Femur (tissue), 1 donor: ENCODE measurements around the gene SLC39A10.

Experiments
- DNase-seq: peaks from one replicate; pipeline ENCODE4 v3.0.0-alpha.2; 2017

The SLC39A10 gene

DNA sequence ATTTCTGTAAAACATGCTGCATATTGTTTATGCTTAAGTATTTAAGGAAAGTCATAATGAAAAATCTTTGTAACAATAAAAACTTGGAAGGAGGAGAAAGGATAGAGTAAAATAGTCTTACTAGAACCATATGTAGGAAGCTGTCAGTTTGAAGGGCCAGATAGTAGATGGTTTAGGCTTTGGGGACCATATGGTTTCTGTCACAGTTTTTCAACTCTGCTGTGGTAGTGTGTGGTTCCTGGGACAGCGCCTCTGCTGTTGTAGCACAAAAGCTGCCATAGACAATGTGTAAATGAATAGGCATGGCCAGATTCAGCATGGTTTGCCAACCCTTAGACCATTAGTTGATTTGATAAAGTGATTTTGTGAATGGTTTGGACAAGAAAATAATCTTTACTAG is 75.5 kb downstream of the SLC39A10 start:
- no peak for DNase-seq

DNA sequence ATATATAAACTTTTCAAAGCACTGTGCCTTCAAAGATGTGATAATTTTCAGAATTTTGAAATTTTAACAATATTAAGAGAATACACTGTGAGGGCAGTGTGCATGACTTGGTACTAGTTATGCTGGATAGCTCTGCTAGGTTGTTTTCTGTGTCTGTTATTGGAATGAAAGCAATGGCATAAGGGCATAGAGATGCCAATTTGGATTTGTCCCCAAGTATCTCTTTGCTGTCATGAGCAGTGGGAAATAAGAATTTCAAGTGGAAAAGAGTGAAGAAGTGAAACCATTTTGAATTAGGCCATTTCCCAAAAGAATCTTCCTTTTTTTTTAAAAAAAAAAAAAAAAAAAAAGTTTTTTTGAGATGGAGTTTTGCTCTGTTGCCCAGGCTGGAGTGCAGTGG is 76.8 kb downstream of the SLC39A10 start:
- DNase-seq: no peak

DNA sequence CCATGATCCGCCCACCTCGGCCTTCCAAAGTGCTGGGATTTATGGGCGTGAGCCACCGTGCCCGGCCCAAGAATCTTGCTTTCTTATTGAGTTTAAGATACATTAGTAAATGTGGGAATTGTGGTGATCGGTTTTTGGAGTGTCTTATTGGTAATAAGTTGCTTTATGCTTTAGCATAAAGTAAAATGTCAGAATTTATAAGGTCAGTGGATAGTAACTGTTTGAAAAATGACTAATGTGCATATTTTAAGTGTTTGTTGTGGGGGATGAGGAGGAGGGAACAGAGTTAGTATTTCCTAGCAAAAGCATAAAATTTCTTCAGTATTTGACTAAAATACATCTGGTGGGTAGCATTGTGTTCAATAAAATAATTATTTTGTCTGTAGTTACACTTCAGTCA is 77.4 kb downstream of the SLC39A10 start:
- DNase-seq: no peak

DNA sequence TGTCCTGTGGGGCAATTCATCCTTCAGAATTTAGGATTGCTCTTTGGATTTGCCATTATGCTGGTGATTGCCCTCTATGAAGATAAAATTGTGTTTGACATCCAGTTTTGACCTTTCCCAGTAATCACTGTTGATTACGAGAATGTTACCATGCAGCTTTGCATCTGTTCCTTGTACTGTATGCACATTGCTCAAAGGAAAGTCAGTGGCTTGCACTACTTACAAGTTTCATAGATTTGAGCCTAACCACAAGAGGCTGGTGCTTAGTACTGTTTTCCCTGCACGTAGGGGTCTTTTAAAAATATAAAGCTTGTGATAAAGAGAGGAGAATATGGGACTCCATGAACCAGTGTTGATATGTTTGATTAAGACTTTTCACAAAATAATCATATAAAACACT is 77.9 kb downstream of the SLC39A10 start:
- DNase-seq: no peak

DNA sequence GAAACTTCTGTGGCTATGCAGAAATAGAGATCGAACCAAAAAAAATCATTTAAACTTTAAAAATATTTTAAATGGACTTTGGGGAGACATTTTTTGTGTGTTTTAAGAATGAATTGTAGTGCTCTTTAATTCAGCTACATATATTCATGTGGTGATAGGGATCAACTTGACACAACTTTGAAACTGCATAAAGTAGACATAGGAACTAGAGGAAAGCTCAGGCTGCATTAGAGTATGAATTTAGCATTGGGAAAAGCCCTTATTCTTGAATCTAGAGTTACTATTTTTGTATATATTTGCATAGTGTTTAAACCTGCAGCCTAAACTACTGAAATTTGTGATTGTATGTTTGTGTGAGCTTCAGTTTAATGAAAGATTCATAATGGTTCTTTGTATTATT is 78.3 kb downstream of the SLC39A10 start:
- DNase-seq: no peak

DNA sequence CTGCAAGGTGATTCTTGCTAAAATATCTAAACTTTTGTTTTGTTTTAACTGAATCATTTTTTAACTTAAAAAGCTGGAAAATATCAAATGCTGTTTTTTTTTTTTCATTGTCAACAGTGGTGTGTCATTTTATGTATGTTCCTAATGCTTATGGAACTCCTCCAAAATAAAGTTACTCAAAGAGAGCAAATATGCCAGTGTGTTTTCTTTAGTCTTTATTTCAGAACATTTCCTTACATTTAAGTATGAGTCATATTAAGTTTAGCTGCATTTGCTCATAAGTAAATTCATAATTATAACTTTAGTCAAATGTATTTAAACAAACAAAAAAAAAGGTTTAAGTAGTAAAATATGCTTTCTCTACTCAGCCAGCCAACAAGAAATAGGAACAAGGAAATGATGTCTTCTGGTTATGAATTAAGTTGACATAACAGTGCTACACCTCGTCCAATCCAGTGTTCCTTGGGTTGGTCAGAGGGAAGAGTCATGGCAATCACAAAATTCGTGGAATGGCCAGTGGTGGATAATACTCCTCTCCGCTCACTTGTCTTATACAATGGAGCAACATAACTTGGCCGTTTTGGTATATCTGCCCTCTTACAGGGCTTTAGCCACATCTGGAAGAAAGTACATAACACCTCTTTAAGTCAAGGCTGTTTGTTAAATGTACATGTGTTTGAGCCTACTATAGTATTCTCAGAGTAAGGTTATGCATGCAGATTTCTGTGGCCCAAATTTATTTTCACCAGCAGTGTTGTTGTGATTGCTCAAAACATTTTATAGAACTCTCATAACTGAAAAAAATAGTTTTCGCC is 80.7 kb downstream of the SLC39A10 start:
- DNase-seq: no peak

DNA sequence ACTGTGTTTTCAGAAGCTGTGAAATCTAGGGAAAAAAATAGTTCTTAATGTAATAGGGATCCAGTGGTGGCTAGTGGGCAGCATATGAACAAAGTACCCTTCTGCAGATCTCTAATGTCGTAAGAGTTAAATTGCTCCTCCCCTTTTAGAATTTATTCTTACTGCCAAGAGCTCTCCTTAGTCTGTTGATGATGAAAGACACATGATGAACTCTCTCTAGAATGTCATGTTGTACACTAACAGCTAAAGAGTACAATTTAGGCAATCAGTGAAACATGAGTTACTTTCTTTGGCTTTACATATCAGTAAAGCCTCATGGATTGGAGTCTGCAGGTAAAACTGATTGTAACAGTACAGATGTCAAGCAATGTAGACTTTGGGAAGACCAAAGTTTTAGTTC is 84.2 kb downstream of the SLC39A10 start:
- no peak for DNase-seq

DNA sequence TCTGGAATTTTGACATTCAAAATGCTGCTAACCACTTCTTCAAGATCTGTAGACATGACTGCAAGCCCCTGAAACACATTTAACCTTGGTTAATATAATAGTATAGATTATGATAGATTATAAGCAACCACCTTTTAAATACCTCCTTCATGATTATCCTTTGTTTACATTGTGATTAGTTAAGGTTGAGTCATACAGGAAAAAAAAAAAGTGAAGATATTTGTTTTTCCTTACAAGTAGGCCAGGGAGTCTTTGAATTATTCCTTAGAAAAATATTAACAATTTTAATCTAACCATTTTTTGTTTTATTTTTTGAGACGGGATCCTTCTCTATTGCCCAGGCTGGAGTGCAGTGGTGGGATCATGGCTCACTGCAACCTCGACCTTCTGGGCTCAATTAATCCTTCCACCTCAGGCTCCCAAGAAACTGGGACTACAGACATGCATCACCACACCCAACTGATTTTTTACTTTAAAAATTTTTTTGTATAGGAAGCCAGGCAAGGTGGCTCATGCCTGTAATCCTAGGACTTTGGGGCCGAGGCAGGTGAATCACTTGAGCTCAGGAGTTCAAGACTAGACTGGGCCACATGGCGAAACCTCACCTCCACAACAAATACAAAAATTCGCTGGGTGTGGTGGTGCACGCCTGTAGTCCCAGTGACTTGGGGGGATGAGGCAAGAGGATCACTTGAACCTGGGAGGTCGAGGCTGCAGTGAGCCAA is 99.4 kb downstream of the SLC39A10 start:
- DNase-seq: no peak

DNA sequence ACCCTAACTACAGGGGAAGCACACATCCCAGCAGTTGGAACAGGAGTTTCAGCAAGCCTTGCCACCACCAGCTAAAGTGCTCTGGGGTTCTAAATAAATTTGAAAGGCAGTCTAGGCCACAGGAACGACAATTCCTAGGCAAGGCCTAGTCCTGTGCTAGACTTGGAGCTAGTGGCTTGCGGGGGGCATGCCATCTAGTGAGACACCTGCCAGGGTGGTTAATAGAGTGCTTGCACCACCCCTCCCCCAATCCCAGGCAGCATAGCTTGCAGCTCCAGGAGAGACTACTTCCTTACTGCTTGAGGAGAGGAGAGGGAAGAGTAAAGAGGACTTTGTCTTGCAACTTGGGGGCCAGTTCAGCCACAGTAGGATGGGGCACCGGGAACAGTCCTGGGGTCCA is 101.8 kb downstream of the SLC39A10 start:
- DNase-seq: no peak

DNA sequence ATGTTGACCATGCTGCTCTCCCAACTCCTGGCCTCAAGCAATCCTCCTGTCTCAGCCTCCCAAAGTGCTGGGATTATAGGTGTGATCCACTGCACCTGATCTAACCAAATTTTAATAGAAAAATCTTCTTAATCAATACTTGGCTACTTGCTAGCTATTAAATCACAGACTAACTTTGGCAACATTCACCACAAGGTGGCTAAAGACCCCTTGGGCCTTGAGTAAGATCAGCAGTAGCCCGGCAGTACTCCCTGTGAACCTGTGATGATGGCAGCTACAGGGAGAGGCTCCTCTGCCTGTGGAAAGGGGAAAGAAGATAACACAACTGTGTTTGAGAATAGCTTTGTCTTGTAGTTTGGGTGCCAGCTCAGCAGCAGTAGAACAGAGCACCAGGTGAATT is 102.9 kb downstream of the SLC39A10 start:
- DNase-seq: no peak

DNA sequence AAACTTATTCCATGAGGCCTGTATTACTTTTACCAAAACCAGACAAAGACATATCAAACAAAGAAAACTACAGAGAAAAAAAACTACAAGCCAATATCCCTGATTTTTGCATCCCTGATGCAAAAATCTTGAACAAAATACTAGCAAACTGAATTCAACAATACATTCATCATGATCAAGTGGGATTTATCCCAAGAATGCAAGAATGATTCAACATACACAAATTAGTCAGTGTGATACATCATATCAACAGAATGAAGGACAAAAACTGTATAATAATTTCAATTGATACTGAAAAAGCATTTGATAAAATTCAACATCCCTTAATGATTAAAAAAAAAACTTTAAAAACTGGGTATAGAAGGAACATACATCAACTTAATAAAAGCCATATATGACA is 106.8 kb downstream of the SLC39A10 start:
- DNase-seq: no peak

DNA sequence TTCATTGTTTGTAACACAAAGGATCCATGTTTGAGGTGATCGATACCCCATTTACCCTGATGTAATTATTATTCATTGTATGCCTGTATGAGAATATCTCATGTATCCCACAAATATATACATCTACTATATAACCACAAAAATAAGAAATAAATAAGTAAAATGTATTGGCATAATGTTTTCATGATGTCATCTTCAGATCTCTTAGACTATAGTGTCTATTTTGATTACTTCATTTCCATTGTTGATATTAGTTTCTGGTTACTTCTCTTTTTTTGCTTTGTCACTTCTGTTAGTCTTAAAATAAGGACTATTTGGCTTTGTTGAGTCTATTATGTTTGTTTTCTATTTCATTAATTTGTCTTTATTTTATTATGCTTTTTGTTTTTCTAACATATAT is 109.7 kb downstream of the SLC39A10 start:
- no peak for DNase-seq

DNA sequence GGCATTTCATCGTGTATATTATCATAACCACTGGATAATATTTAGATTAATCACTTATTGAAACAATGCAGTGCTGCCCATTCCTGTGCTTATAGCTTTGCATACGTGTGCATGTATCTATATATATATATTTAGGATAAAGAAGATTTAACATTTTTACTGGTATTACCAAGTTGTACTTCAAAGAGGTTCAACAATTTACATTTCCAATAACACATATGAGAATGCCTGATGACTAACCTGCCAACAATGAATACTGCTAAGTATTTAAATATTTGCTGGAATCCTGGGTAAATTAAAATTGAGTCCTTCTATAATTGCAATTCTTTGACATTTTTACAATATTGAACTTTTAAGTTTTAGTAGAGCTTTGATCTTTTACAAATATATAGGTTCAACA is 111.4 kb downstream of the SLC39A10 start:
- DNase-seq: no peak

DNA sequence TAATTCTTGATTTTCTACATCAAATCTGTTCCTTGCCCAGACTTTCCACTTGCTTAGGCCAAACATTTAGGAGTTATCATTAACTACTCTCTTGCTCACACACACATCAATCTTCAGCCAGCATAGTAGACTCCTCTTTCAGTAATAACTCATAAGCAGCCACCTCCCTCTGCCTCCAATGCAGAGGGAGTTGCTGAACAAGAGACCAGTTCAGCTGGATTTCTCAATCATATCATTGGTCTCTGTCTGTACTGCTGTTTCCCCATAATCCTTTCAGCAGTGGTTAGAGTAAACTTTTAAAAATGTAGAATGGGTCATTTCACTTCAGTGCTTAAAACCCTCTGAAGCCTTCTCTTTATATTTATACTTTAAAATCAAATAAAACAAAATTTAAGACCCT is 112.9 kb downstream of the SLC39A10 start:
- DNase-seq: no peak

DNA sequence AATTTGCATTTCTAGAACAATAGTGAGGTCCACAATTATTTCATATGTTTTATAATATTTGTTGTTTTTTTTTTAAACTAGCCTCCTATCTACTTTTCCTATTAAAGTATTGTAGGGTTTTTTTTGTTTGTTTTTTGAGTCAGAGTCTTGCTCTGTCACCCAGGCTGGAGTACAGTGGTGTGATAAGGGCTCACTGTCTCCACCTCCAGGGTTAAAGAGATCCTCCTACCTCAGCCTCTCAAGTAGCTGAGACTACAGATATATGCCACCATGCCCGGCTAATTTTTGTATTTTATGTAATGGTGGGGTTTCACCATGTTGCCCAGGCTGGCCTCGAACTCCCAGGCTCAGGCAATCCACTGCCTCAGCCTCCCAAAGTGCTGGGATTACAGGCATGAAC is 122.5 kb downstream of the SLC39A10 start:
- no peak for DNase-seq

DNA sequence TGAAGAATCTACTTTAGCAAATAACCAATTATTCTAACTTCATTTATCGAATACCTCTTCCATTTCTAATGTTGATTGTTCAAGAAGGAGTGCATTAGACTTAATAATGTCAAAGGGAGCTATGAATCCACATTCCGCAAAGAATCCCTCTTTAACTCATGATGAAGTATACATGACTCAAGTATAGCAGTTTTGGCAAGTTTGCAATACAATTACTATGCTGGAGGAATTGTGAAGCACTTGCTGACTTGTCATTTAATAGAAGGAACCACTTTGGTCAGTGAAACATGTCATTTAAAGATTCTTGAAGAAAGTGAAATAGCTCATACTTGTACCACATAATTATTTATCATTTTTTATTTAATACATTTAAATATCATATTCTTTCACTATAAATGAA is 125.1 kb downstream of the SLC39A10 start:
- no peak for DNase-seq
